ENCODE measurements around the gene RASGRP4.

GRCh38 chr19:38433268-38433733, 7.3 kb upstream of the RASGRP4 start, which contains the start of gene RYR1:
- TF ChIP-seq CTCF (conservative IDR thresholded peaks at IDR 0.05): no peak
- no peak for TF ChIP-seq ZFX (IDR thresholded peaks at IDR 0.05)

Data from C4-2B (cell line).